Large intestine (tissue), 3 donors: ENCODE measurements around the gene ZFP91. TPM values are rescaled to one million over a fixed set of nuclear protein-coding genes. Genes with fewer than 3 reads are reported as not detected.

Experiments used
- DNase-seq, 2 donors: peaks; one replicate each; pipeline versions ENCODE4 v3.0.0 to v3.0.0-alpha.2; 2013
- H3K27ac ChIP-seq: one replicate; pipeline ENCODE4 v1.5.1; 2013; ENCODE audit warnings: low read length
- H3K27me3 ChIP-seq: 2 replicates; pipeline ENCODE4 v1.6.1; 2013; ENCODE audit warnings: low read length; ENCODE audit not compliant: control insufficient read depth, insufficient read depth
- H3K36me3 ChIP-seq: 2 replicates; pipeline ENCODE4 v1.6.1; 2013; ENCODE audit warnings: low read length; ENCODE audit not compliant: control insufficient read depth, insufficient read depth
- H3K4me1 ChIP-seq: one replicate; pipeline ENCODE4 v1.6.1; 2013; ENCODE audit warnings: low read length; ENCODE audit not compliant: control insufficient read depth, insufficient read depth
- H3K4me3 ChIP-seq: one replicate; pipeline ENCODE4 v1.5.1; 2013; ENCODE audit warnings: low read length
- H3K9me3 ChIP-seq: one replicate; pipeline ENCODE4 v1.6.1; 2013; ENCODE audit warnings: mild to moderate bottlenecking, low read depth, low read length, moderate library complexity; ENCODE audit not compliant: control insufficient read depth
- WGBS: methylation state at CpG from one replicate; pipeline ENCODE4 v1.1.5; 2013; ENCODE audit warnings: low lambda C conversion rate; ENCODE audit not compliant: insufficient coverage; 5-methylcytosine and 5-hydroxymethylcytosine counted together
- polyA plus RNA-seq: library from polyadenylated mRNA; unstranded; fragments of 120-200 nt; gene quantifications from one replicate; pipeline ENCODE4 v1.2.1, GENCODE V29; 2013

Gene ZFP91
- polyA plus RNA-seq, 1 donor, result 51.5 TPM

- H3K9me3 ChIP-seq, result peaks cover 2% of the 10 kb centered on the region
- peaks cover 20% of the 10 kb centered on the region for H3K4me1 ChIP-seq
- H3K36me3 ChIP-seq, result no peaks in the 10 kb centered on the region
- H3K27ac ChIP-seq, result peak overlapping the region; percentile 80
- DNase-seq, result peak; percentile 40 to 72
- WGBS, result 0% methylated on average over 1 of the region's 7 CpGs
- H3K27me3 ChIP-seq, result no peaks in the 10 kb centered on the region
- H3K4me3 ChIP-seq, result no peak overlapping the region
These were observed 63.1 kb downstream of the ZFP91 start for GRCh38 chr11:58641803-58642581.

DNA sequence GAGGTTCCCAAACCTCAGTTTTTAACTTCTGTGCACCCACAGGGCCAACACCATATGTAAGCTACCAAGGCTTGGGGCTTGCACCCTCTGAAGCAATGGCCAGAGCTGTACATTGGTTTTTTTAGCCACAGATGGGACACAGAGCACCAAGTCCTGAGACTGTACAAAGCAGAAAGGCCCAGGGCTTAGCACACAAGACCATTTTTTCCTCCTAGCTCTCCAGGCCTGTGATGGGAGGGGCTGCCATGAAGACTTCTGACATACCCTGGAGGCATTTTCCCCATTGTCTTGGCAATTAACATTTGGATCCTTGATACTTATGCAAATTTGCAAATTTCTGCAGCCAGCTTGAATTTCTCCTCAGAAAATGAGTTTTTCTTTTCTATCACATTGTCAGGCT lies 67.0 kb downstream of the ZFP91 start:
- Histone ChIP-seq H3K9me3 (peaks cover 2% of the 10 kb centered on the region), H3K36me3 (no peaks in the 10 kb centered on the region), H3K27ac (no peak overlapping the region), H3K4me1 (peaks cover 16% of the 10 kb centered on the region), H3K4me3 (no peak overlapping the region), H3K27me3 (no peaks in the 10 kb centered on the region)
- DNase-seq, result no peak

- H3K4me3 ChIP-seq, result no peak overlapping the region
- H3K27me3 ChIP-seq, result no peaks in the 10 kb centered on the region
- H3K27ac ChIP-seq, result no peak overlapping the region
- WGBS, result no CpG with 5 or more reads among the region's 2 CpGs
- H3K4me1 ChIP-seq, result peaks cover 5% of the 10 kb centered on the region
- H3K36me3 ChIP-seq, result no peaks in the 10 kb centered on the region
- peaks cover 2% of the 10 kb centered on the region for H3K9me3 ChIP-seq
- no peak for DNase-seq
These were observed 68.4 kb downstream of the ZFP91 start for GRCh38 chr11:58647141-58647699.

- no peaks in the 10 kb centered on the region for H3K36me3 ChIP-seq
- no peak for DNase-seq
- peaks cover 2% of the 10 kb centered on the region for H3K9me3 ChIP-seq
- no peaks in the 10 kb centered on the region for H3K27me3 ChIP-seq
- no peak overlapping the region for H3K4me3 ChIP-seq
- no peak overlapping the region for H3K27ac ChIP-seq
- H3K4me1 ChIP-seq, result no peaks in the 10 kb centered on the region
- WGBS, result no CpG with 5 or more reads among the region's 1 CpG
These were observed 69.0 kb downstream of the ZFP91 start for GRCh38 chr11:58647866-58648265.

DNA sequence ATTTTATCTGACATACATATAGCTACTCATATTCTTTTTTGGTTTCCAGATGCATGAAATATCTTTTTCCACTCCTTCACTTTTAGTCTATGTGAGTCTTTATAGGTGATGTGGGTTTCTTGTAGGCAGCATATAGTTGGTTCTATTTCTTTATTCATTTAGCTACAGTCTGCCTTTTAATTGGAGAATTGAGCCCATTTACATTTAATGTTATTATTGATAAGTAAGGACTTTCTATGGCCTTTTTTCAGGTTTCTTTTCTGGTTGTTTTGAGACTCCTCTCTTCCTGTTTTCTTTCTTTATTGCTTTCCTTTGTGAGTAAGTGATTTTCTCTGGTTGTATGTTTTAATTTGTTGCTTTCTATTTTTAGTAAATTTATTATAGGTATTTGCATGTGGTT lies 70.8 kb downstream of the ZFP91 start:
- Histone ChIP-seq H3K27ac (no peak overlapping the region), H3K4me3 (no peak overlapping the region), H3K27me3 (no peaks in the 10 kb centered on the region), H3K36me3 (no peaks in the 10 kb centered on the region), H3K4me1 (no peaks in the 10 kb centered on the region), H3K9me3 (peaks cover 2% of the 10 kb centered on the region)
- no peak for DNase-seq

GRCh38 chr11:58650496-58650895 lies 71.6 kb downstream of the ZFP91 start:
- no CpG with 5 or more reads among the region's 1 CpG for WGBS
- no peaks in the 10 kb centered on the region for H3K36me3 ChIP-seq
- DNase-seq, result no peak
- H3K4me1 ChIP-seq, result no peaks in the 10 kb centered on the region
- no peak overlapping the region for H3K27ac ChIP-seq
- H3K4me3 ChIP-seq, result no peak overlapping the region
- peaks cover 2% of the 10 kb centered on the region for H3K9me3 ChIP-seq
- no peaks in the 10 kb centered on the region for H3K27me3 ChIP-seq

- no peak for DNase-seq
- Histone ChIP-seq H3K36me3 (no peaks in the 10 kb centered on the region), H3K27ac (no peak overlapping the region), H3K9me3 (no peaks in the 10 kb centered on the region), H3K4me1 (no peaks in the 10 kb centered on the region), H3K27me3 (no peaks in the 10 kb centered on the region), H3K4me3 (no peak overlapping the region)
- no CpG with 5 or more reads among the region's 2 CpGs for whole genome bisulfite sequencing
These were observed 73.9 kb downstream of the ZFP91 start for GRCh38 chr11:58652726-58653280.

DNA sequence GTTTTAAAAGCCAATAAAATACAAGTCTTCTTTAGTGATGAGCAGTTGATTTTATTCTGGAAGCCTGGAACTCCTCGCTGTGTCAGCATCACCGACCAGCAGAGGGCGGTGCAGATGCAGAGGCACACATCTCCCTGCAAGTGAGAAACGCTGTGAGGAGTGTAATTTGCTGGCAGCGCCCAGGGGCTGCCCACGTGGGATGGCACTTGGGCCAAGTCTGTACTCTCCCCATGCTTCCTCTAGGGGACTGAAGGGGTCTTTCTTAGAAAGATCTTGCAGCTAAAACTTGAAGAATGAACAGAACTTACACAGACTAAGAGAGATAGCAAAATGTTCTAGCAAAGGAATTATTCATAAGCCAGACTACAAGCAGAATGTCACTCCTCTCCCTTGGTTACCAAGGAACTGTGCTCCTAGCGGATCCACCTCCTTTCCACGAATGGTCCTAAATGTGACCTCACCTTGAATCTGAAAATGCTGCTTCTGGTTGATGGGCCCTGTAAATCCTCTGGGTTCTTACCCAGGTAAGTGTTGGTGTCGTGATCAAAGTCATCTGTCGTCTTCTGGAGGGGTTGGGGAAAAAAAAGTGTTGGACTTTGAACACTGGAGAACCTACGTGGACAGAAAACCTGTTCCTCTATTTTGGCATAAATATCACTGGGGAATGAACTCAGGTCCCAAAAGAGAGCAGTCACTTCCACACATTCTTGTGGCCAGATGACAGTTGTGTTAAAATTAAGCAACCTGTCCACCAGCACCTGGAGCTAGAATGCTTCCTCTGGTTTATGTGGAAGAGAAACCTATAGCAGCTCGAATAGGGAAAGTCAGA lies 75.4 kb downstream of the ZFP91 start:
- H3K4me3 ChIP-seq, result no peak overlapping the region
- DNase-seq, result peak; percentile 70 to 75
- H3K27ac ChIP-seq, result no peak overlapping the region
- no peaks in the 10 kb centered on the region for H3K36me3 ChIP-seq
- no peaks in the 10 kb centered on the region for H3K9me3 ChIP-seq
- H3K27me3 ChIP-seq, result no peaks in the 10 kb centered on the region
- H3K4me1 ChIP-seq, result no peaks in the 10 kb centered on the region
- no CpG with 5 or more reads among the region's 12 CpGs for WGBS

- WGBS, result no CpG with 5 or more reads among the region's 1 CpG
- no peak overlapping the region for H3K27ac ChIP-seq
These were observed 76.0 kb downstream of the ZFP91 start for GRCh38 chr11:58654908-58655296.

GRCh38 chr11:58656348-58656747 lies 77.5 kb downstream of the ZFP91 start:
- H3K4me3 ChIP-seq, result no peak overlapping the region
- H3K4me1 ChIP-seq, result peaks cover 6% of the 10 kb centered on the region
- no peak overlapping the region for H3K27ac ChIP-seq
- H3K9me3 ChIP-seq, result no peaks in the 10 kb centered on the region
- whole genome bisulfite sequencing, result no CpG with 5 or more reads among the region's 2 CpGs
- no peaks in the 10 kb centered on the region for H3K36me3 ChIP-seq
- H3K27me3 ChIP-seq, result no peaks in the 10 kb centered on the region
- DNase-seq, result no peak

More at GRCh38 chr11:58654908-58655296, 76.0 kb downstream of the ZFP91 start:
- no peaks in the 10 kb centered on the region for H3K27me3 ChIP-seq
- no peaks in the 10 kb centered on the region for H3K9me3 ChIP-seq
- peaks cover 4% of the 10 kb centered on the region for H3K4me1 ChIP-seq
- DNase-seq, result no peak
- no peaks in the 10 kb centered on the region for H3K36me3 ChIP-seq
- no peak overlapping the region for H3K4me3 ChIP-seq
